Measurements from ENCODE around the gene KRTAP12-4. TPM values are rescaled to one million over a fixed set of nuclear protein-coding genes. Genes with fewer than 3 reads are reported as not detected.

The KRTAP12-4 gene
- total RNA-seq, 1 donor from 2014 or later: not detected

DNA sequence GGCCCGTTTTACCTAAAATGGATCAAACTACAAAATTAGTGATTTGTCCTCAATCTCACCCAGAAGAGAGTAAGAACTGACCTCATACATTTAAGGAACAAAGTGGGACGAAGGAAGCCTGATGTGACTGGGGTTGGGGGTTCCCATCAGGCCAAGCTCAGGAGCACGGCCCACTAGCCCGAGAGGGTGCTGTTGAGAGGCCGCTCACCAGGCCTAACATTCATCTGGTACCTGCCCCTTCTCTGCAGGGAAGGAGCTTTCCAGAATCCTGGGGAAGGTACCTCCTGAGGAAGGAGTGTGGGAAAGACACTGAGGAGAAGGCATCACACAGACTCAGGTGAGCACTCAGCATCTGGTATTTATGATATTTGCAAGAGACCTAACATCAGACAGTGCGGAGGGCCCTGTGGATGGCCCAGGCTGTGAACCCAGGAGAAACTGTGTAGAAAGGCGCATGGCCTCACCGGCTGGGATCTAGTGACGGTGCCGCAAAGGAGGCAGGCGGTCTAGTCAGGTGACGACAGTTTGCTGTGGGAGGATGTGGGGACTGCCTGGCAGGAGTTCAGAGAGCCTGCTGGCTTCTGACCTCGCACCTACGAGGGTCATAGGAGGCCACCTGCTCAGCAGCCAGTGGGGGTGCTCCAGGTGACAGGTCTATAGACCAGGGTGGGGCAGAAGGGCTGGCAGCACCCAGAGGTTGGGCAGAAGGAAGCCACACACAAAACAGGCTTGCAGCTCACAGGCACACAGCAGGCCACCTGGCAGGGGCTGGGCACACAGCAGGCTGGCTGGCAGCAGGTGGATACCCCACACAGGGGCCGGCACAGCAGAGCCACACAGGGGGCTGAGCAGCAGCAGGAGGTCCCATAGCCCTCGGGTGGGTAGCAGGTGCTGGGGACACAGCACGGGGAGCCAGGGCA, 543 bp downstream of the KRTAP12-4 start:
- no peak for DNase-seq (ENCODE audit: low spot score)
- no peaks in the 10 kb centered on the region for H3K9me3 Mint-ChIP-seq (ENCODE audit: unreplicated experiment)
- peaks cover 3% of the 10 kb centered on the region for H3K4me1 Mint-ChIP-seq (ENCODE audit: unreplicated experiment)
- H3K27me3 Mint-ChIP-seq (ENCODE audit: unreplicated experiment): peaks cover 8% of the 10 kb centered on the region
- peaks cover 13% of the 10 kb centered on the region for H3K36me3 Mint-ChIP-seq (ENCODE audit: low read depth, unreplicated experiment)
- no peak overlapping the region for H3K27ac Mint-ChIP-seq (ENCODE audit: unreplicated experiment)
- TF ChIP-seq CTCF (IDR thresholded peaks at IDR 0.05; ENCODE audit: unreplicated experiment): no peak
- no peak overlapping the region for H3K4me3 Mint-ChIP-seq (ENCODE audit: unreplicated experiment)

DNA sequence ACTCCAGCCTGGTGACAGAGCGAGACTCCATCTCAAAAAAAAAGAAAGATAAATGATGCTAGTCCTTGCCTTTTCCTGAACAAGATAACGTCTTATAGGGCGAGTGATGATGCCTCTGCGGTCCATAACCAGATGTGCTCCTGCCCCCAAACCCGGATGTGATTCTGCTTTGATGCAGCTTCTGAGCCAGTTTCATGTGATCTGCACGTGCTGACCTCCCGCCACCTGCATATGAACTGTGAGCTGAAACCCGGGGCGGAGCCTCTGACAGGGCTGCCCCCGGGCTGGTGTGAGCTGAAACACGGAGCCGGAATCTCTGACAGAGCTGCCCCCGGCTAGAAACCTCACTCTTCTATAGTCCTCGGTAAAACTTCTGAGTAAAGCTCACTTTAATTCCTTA, 1.3 kb downstream of the KRTAP12-4 start:
- no peak overlapping the region for H3K4me3 Mint-ChIP-seq (ENCODE audit: unreplicated experiment)
- no peak for TF ChIP-seq CTCF (IDR thresholded peaks at IDR 0.05; ENCODE audit: unreplicated experiment)
- H3K27me3 Mint-ChIP-seq (ENCODE audit: unreplicated experiment): peaks cover 8% of the 10 kb centered on the region
- H3K9me3 Mint-ChIP-seq (ENCODE audit: unreplicated experiment): no peaks in the 10 kb centered on the region
- no peak for DNase-seq (ENCODE audit: low spot score)
- H3K4me1 Mint-ChIP-seq (ENCODE audit: unreplicated experiment): no peaks in the 10 kb centered on the region
- no peak overlapping the region for H3K27ac Mint-ChIP-seq (ENCODE audit: unreplicated experiment)
- peaks cover 13% of the 10 kb centered on the region for H3K36me3 Mint-ChIP-seq (ENCODE audit: low read depth, unreplicated experiment)

DNA sequence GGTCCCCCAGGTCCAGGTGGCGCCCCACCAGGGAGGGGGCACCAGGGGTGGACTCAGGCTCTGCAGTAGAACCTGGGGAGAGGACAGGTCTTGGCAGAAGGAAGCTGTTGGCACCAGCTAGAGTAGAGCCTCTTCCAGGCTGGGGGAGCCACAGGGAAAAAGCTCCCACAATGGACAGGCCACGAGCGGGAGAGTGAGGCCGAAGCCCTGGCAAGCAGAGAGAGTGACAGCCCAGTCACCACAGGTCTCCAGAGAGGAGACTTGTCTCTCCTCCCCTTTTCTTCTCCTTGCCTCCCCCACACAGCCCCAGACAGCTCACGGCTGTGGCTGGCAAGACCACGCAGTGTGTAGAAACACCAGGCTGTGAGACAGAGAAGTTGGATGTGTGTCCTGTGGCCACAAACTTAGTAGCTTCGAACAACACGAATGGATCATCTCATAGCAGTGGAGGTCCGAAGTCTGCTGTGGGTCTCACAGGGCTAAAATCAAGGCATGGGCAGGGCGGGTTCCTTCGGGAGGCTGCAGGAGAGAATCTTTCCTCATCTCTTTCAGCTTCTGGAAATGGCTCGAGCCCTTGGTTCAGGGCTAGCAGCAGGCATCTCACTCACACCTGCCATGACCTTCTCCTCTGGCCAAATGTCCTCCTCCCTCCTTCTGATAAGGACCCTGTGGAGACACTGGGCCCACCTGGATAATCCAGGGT, 3.3 kb downstream of the KRTAP12-4 start:
- no peak overlapping the region for H3K27ac Mint-ChIP-seq (ENCODE audit: unreplicated experiment)
- no peaks in the 10 kb centered on the region for H3K9me3 Mint-ChIP-seq (ENCODE audit: unreplicated experiment)
- H3K36me3 Mint-ChIP-seq (ENCODE audit: low read depth, unreplicated experiment): no peaks in the 10 kb centered on the region
- H3K27me3 Mint-ChIP-seq (ENCODE audit: unreplicated experiment): peaks cover 11% of the 10 kb centered on the region
- TF ChIP-seq CTCF (IDR thresholded peaks at IDR 0.05; ENCODE audit: unreplicated experiment): no peak
- H3K4me3 Mint-ChIP-seq (ENCODE audit: unreplicated experiment): no peak overlapping the region
- H3K4me1 Mint-ChIP-seq (ENCODE audit: unreplicated experiment): no peaks in the 10 kb centered on the region
- DNase-seq (ENCODE audit: low spot score): no peak

- no peak for DNase-seq (ENCODE audit: low spot score)
- no peak for TF ChIP-seq CTCF (IDR thresholded peaks at IDR 0.05; ENCODE audit: unreplicated experiment)
- H3K4me1 Mint-ChIP-seq (ENCODE audit: unreplicated experiment): no peaks in the 10 kb centered on the region
- no peaks in the 10 kb centered on the region for H3K9me3 Mint-ChIP-seq (ENCODE audit: unreplicated experiment)
- peaks cover 11% of the 10 kb centered on the region for H3K27me3 Mint-ChIP-seq (ENCODE audit: unreplicated experiment)
- no peak overlapping the region for H3K27ac Mint-ChIP-seq (ENCODE audit: unreplicated experiment)
- no peak overlapping the region for H3K4me3 Mint-ChIP-seq (ENCODE audit: unreplicated experiment)
- H3K36me3 Mint-ChIP-seq (ENCODE audit: low read depth, unreplicated experiment): no peaks in the 10 kb centered on the region
Observed at GRCh38 chr21:44650265-44650972, 4.0 kb downstream of the KRTAP12-4 start.

Data from endothelial cell (in vitro differentiated cells).